Loucy (cell line): Measurements from ENCODE around the gene MLIP.

Experiments
- CTCF ChIP-seq: fragments of 200-600 bp; sonication (generic); conservative IDR thresholded peaks from 2 replicates; pipeline ENCODE4 v1.5.1; 2014; ENCODE audit warnings: mild to moderate bottlenecking, antibody characterized with exemption, low read length
- EZH2phosphoT487 ChIP-seq: fragments of 200-600 bp; IDR thresholded peaks from 2 replicates; pipeline ENCODE4 v1.6.1; 2018; ENCODE audit warnings: antibody characterized with exemption, mild to moderate bottlenecking, moderate library complexity, borderline replicate concordance

- TF ChIP-seq CTCF (no peak), EZH2phosphoT487 (no peak)
Measured at GRCh38 chr6:54301770-54302169, 190.5 kb downstream of the MLIP start.
